Measurements from ENCODE around the gene NRCAM.

DNA sequence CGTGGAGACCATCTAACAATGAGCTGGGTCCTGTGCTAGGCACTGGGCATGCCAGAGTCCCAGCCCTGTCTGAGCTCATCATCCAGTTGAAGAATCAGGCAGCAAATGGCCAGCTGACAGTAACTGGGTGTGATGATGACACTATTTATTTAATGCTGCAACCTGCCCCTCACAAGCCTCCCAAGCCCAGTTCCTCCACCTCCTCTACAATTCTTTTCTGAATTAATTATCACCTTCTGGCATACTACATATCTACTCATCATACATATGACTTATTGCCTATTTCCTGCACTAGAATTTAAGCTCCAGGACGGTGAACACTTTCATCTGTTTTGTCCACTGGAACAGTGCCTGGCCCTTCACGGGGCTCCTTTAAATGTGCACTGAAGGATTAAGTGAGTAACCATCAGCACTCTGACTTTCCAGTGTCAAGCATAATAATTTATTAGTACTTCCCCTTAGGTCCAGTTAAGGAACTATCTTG, 229.4 kb downstream of the NRCAM start:
- TF ChIP-seq TAF1 (IDR thresholded peaks at IDR 0.05; ENCODE audit: low read depth, low read length) (no peak), POLR2A (IDR thresholded peaks at IDR 0.05; ENCODE audit: low read depth, low read length) (no peak), POLR2AphosphoS5 (IDR thresholded peaks at IDR 0.05; ENCODE audit: low read depth, low read length) (no peak)

Data from GM12891 (cell line).